ENCODE measurements around the gene RPL10A. TPM values are rescaled to one million over a fixed set of nuclear protein-coding genes. Genes with fewer than 3 reads are reported as not detected.
"Not testable (repeated sequence)": the region's sequence is repeated elsewhere in the genome, so short reads cannot be mapped to it uniquely, and the experiment has no call there.

The RPL10A gene
- total and polyA plus RNA-seq, 3 experiments from 2014 or later: 970 to 1,739 (median 1,737) TPM

DNA sequence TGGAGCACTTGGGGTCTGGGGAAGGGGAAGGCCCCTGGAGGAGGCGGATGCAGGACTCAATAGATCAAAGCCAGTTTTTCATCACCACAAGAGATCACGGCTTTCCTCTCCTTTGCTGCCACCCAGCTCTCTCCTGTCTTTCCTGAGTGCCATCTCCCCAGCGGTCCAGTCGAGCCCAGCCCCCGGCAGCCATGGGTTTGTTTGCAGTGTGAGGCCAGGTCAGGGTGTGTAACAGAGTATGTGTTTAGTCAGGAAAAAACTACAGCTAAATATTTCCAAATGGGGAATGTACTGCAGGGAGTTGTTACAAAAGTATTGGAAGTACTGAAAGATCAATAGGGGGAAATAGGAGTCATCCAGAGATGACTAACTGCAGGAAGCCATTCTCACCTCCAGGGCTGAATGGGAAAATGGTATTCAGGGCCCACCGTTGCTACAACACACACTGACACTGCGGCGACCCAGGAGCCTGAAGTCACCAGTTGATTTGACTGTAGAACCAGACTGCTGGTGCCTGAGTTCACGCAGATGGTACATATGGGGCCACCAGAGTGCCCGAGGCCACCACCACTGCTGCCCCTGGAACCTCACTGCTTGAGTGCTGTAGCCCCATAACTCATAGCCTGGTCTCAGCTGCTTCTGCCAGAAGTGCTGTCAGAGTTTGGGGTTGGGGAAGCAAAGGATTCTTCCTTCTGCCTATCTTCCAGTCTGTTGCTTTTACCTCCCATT lies 39.6 kb upstream of the RPL10A start:
- POLR2A ChIA-PET: interaction anchor here (0.6 kb wide), 1 partner anchor 475 kb away, joined by 3 read pairs; no protein-coding TSS in a partner anchor
- Mint-ChIP-seq H3K27ac (no peak overlapping the region), H3K36me3 (peaks cover 12 to 43% (median 25%) of the 10 kb centered on the region in 3 donors), H3K4me1 (no peaks in the 10 kb centered on the region), H3K27me3 (peaks cover 0 to 2% of the 10 kb centered on the region in 2 donors), H3K9me3 (peaks cover 6 to 17% (median 9%) of the 10 kb centered on the region in 5 donors), H3K4me3 (no peak overlapping the region)
- Histone ChIP-seq H3K36me3 (ENCODE audit: insufficient read depth, low read length) (peaks cover 12% of the 10 kb centered on the region), H3K4me1 (ENCODE audit: insufficient read depth, low read length) (no peaks in the 10 kb centered on the region), H3K4me3 (ENCODE audit: low read length) (no peak overlapping the region), H3K27me3 (ENCODE audit: insufficient read depth, low read length, poor library complexity, severe bottlenecking) (no peaks in the 10 kb centered on the region), H3K27ac (ENCODE audit: low read depth, low read length) (no peak overlapping the region), H3K9me3 (ENCODE audit: low read length) (peaks cover 6% of the 10 kb centered on the region)
- CTCF ChIA-PET: no interaction called here
- DNase-seq: peak in 1 of 5 donors; percentile 5

DNA sequence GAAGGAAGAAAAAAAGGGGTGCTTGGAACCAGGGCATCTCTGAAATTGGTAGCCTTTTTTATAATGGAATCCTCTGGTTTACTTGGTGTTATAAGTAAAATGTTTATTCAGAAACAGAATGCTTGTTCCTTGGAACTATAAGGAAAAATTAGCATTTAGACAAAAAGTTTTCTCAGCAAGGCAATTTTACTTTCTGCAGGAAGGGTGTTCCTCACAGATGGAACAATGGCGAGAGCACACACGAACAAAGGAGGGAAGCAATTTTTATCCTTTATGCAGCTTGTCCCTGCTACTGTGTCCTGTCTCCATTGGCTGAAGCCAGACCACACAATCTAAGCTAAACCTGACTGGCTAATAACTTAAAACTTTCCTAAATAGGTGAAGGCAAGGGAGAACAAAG lies 38.7 kb upstream of the RPL10A start:
- Histone ChIP-seq H3K4me1 (ENCODE audit: insufficient read depth, low read length) (no peaks in the 10 kb centered on the region), H3K36me3 (ENCODE audit: insufficient read depth, low read length) (peaks cover 4% of the 10 kb centered on the region), H3K27ac (ENCODE audit: low read depth, low read length) (no peak overlapping the region), H3K9me3 (ENCODE audit: low read length) (peaks cover 6% of the 10 kb centered on the region), H3K4me3 (ENCODE audit: low read length) (no peak overlapping the region), H3K27me3 (ENCODE audit: insufficient read depth, low read length, poor library complexity, severe bottlenecking) (no peaks in the 10 kb centered on the region)
- Mint-ChIP-seq H3K4me1 (no peaks in the 10 kb centered on the region), H3K9me3 (peaks cover 6 to 17% (median 9%) of the 10 kb centered on the region in 5 donors), H3K27me3 (peaks cover 0 to 2% of the 10 kb centered on the region in 2 donors), H3K27ac (no peak overlapping the region), H3K36me3 (peaks cover 12 to 34% (median 25%) of the 10 kb centered on the region in 3 donors), H3K4me3 (no peak overlapping the region)
- POLR2A ChIA-PET: no interaction called here
- CTCF ChIA-PET: no interaction called here
- no peak for DNase-seq

DNA sequence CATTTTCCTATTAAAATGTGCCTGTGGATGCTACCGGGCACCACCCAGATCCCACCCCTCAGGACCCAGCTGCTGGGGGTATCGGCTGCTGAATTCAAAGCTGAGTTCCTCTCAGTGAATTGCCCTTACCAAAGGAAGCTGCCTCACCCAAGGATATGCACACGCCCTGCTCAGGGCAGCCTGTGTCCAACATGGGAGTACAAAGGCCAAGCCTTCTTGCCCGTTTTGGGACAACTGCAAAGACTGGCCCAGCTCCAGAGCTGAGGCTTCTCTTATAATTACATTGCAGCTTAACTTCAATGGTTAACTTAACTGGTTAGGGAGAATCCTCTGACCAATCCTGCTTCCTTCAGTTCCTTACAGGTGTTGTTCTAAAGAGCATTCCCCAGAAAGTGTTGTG lies 35.9 kb upstream of the RPL10A start:
- Mint-ChIP-seq H3K27ac (no peak overlapping the region), H3K9me3 (peaks cover 6 to 17% (median 9%) of the 10 kb centered on the region in 5 donors)

DNA sequence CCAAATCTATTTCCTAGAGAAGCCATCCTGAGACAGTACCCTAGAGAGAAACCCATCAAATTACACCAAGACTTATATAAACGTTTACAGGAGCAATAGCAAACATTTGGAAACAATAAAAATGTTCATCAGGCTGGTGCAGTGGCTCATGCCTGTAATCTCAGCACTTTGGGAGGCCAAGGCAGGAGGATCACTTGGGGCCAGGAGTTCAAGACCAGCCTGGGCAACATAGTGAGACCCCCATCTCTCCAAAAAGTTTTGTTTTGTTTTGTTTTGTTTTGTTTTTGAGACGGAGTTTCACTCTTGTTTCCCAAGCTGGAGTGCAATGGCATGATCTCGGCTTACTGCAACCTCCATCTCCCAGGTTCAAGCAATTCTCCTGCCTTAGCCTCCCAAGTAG lies 35.5 kb upstream of the RPL10A start:
- H3K9me3 ChIP-seq (ENCODE audit: low read length); H3K4me1 Mint-ChIP-seq; H3K4me3 Mint-ChIP-seq; H3K27me3 ChIP-seq (ENCODE audit: insufficient read depth, low read length, poor library complexity, severe bottlenecking); CTCF ChIA-PET; DNase-seq; H3K27me3 Mint-ChIP-seq; H3K27ac ChIP-seq (ENCODE audit: low read depth, low read length); H3K36me3 ChIP-seq (ENCODE audit: insufficient read depth, low read length); H3K4me1 ChIP-seq (ENCODE audit: insufficient read depth, low read length); POLR2A ChIA-PET; H3K4me3 ChIP-seq (ENCODE audit: low read length): not testable (repeated sequence)
- H3K9me3 Mint-ChIP-seq: peaks cover 6 to 17% (median 9%) of the 10 kb centered on the region in 5 donors
- peak overlapping the region in 1 of 8 donors; percentile 27 for H3K27ac Mint-ChIP-seq
- H3K36me3 Mint-ChIP-seq: peaks cover 4 to 14% (median 6%) of the 10 kb centered on the region in 3 donors

More for the DNA sequence above, 35.9 kb upstream of the RPL10A start:
- H3K36me3 Mint-ChIP-seq: peaks cover 4 to 14% (median 8%) of the 10 kb centered on the region in 3 donors
- no peaks in the 10 kb centered on the region for H3K4me1 ChIP-seq (ENCODE audit: insufficient read depth, low read length)
- no peak overlapping the region for H3K4me3 ChIP-seq (ENCODE audit: low read length)
- H3K9me3 ChIP-seq (ENCODE audit: low read length): peaks cover 6% of the 10 kb centered on the region
- ChIA-PET POLR2A (no interaction called here), CTCF (no interaction called here)
- no peak for DNase-seq
- no peak overlapping the region for H3K4me3 Mint-ChIP-seq
- H3K36me3 ChIP-seq (ENCODE audit: insufficient read depth, low read length): no peaks in the 10 kb centered on the region
- no peaks in the 10 kb centered on the region for H3K27me3 ChIP-seq (ENCODE audit: insufficient read depth, low read length, poor library complexity, severe bottlenecking)
- H3K27me3 Mint-ChIP-seq: no peaks in the 10 kb centered on the region
- no peak overlapping the region for H3K27ac ChIP-seq (ENCODE audit: low read depth, low read length)
- no peaks in the 10 kb centered on the region for H3K4me1 Mint-ChIP-seq

DNA sequence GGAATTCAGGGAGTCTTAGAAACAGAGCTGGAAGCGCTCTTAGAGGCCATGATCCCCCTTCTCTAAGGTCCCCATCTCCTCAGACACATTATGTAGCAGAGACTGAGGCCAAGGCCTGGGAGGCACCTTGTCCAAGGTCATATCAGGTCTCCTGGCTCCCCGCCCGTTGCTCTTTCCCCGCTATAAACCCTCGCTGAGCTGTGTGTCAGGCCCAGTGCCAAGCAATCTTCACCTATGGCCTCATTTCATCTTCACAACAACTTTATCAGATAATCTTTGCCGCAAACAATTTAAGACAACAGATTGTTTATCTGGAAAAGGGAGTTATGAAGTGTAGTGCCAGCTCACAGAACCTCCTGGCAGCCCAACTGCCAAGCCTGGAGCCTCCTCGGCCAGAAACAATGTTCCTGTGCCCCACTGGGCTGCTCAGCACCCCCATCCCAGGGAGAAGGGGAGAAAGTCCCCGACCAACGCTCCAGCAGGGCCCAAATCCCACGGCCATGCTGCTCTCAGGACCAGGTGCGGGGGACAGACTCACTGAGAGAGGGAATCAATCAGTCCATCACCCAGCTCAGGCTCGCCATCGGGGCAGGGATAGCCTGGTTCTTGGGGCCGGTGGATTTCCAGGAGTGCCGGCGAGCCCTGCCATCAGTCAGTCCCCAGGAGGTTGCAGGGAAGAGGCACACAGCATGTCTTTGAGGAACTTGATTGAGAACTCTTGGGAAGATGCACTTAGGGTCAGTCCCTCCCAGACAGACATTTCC lies 32.9 kb upstream of the RPL10A start:
- Histone ChIP-seq H3K4me3 (ENCODE audit: low read length) (no peak overlapping the region), H3K27me3 (ENCODE audit: insufficient read depth, low read length, poor library complexity, severe bottlenecking) (no peaks in the 10 kb centered on the region), H3K27ac (ENCODE audit: low read depth, low read length) (no peak overlapping the region), H3K4me1 (ENCODE audit: insufficient read depth, low read length) (no peaks in the 10 kb centered on the region), H3K36me3 (ENCODE audit: insufficient read depth, low read length) (no peaks in the 10 kb centered on the region), H3K9me3 (ENCODE audit: low read length) (no peaks in the 10 kb centered on the region)
- no peak for DNase-seq
- CTCF ChIA-PET: interaction anchor here (1.9 to 2.1 kb wide), 3 partner anchors 13 to 93 kb away, joined by 5 to 6 read pairs (median 6); partner anchors contain the start of gene PPARD
- H3K27me3 Mint-ChIP-seq: no peaks in the 10 kb centered on the region
- peak overlapping the region in 1 of 8 donors; percentile 74 for H3K27ac Mint-ChIP-seq
- H3K9me3 Mint-ChIP-seq: no peaks in the 10 kb centered on the region
- no peak overlapping the region for H3K4me3 Mint-ChIP-seq
- no peaks in the 10 kb centered on the region for H3K4me1 Mint-ChIP-seq
- POLR2A ChIA-PET: interaction anchor here (0.7 kb wide), 1 partner anchor 284 kb away, joined by 3 read pairs; no protein-coding TSS in a partner anchor
- H3K36me3 Mint-ChIP-seq: no peaks in the 10 kb centered on the region

DNA sequence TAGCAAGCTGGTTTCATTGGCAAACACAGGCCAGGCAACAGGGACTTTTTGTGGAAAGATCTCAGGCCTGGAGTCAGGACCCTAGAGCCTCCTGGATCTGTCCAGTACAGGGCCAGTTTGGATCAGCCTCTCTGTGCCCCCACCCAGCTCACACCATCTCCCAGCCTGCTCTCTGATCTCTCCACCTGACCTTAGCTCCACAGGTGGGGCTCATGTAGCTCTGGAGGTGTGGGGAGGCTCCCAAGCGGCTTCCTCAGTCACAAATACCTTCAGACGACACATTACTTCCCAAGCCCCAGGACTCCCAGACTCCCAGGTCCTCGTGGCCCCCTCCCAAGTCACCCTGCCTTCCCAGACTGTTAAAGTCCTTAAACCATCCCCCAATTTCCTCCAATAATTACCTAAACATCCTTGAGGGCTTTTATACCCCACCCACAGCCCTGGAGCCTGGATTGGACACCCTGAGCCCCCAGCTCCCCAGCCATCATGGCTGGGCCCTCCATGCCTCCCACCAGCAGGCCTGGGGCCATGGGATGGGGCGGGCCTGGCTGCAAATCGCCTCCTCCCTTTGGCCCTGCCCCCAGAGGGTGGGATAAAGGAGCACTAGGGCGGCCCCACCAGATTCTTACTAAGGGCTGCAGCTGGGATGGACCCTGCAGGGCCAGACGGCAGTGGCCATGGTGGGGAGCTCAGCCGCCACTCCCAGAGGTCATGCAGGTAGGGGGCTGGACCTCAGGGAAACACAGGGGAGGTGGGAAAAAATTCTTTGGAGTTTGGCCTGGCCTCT lies 31.9 kb upstream of the RPL10A start:
- no peak overlapping the region for H3K27ac ChIP-seq (ENCODE audit: low read depth, low read length)
- H3K27me3 Mint-ChIP-seq: no peaks in the 10 kb centered on the region
- H3K9me3 ChIP-seq (ENCODE audit: low read length): no peaks in the 10 kb centered on the region
- no peak overlapping the region for H3K4me3 ChIP-seq (ENCODE audit: low read length)
- no peaks in the 10 kb centered on the region for H3K36me3 Mint-ChIP-seq
- no peaks in the 10 kb centered on the region for H3K4me1 ChIP-seq (ENCODE audit: insufficient read depth, low read length)
- ChIA-PET POLR2A (no interaction called here), CTCF (interaction anchor here (0.7 to 2.1 kb wide), 4 partner anchors 12 to 94 kb away, joined by 3 to 6 read pairs (median 4); partner anchors contain the start of gene PPARD)
- H3K36me3 ChIP-seq (ENCODE audit: insufficient read depth, low read length): no peaks in the 10 kb centered on the region
- no peaks in the 10 kb centered on the region for H3K9me3 Mint-ChIP-seq
- H3K27me3 ChIP-seq (ENCODE audit: insufficient read depth, low read length, poor library complexity, severe bottlenecking): no peaks in the 10 kb centered on the region
- no peak for DNase-seq
- H3K4me1 Mint-ChIP-seq: no peaks in the 10 kb centered on the region
- H3K27ac Mint-ChIP-seq: no peak overlapping the region
- no peak overlapping the region for H3K4me3 Mint-ChIP-seq

DNA sequence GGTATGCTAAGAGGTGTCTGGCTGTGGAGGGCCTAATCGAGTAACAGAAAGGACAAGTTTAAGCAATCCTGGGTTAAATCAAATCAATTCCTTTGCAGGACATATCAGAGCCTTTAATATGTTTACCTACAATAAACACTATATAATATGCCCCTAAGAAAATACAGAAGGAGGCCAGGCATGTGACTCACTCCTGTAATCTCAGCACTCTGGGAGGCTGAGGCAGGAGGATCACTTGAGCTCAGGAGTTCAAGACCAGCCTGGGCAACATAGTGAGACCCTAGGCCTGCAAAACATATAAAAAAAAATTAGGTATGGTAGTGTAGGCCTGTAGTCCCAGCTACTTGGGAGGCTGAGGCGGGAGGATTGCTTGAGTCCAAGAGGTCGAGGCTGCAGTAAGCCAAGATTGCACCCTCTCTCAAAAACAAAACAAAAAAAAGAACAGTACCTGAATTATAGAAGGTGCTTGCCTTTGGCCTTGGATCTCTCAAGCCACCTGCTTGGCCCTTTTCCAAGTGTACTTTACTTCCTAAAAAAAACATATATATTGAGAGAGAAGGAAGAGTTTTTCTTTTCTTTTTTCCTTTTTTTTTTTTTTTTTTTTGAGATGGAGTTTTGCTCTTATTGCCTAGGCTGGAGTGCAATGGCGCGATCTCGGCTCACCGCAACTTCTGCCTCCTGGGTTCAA lies 29.7 kb upstream of the RPL10A start:
- CTCF ChIA-PET: interaction anchor here (1.1 kb wide), 1 partner anchor 19 kb away, joined by 4 read pairs; no protein-coding TSS in a partner anchor
- H3K9me3 ChIP-seq (ENCODE audit: low read length); H3K4me1 Mint-ChIP-seq; POLR2A ChIA-PET; H3K9me3 Mint-ChIP-seq; H3K4me1 ChIP-seq (ENCODE audit: insufficient read depth, low read length); H3K27me3 ChIP-seq (ENCODE audit: insufficient read depth, low read length, poor library complexity, severe bottlenecking); H3K36me3 Mint-ChIP-seq; H3K4me3 Mint-ChIP-seq; H3K4me3 ChIP-seq (ENCODE audit: low read length); DNase-seq; H3K27me3 Mint-ChIP-seq; H3K27ac ChIP-seq (ENCODE audit: low read depth, low read length); H3K36me3 ChIP-seq (ENCODE audit: insufficient read depth, low read length): not testable (repeated sequence)
- H3K27ac Mint-ChIP-seq: peak overlapping the region in 1 of 8 donors; percentile 38
